Gastroesophageal sphincter (tissue), 3 donors: ENCODE measurements around the gene OTOF.

Experiments used
- POLR2AphosphoS5 ChIP-seq: sonication (generic); formaldehyde crosslinking; IDR thresholded peaks from one replicate; pipeline ENCODE4 v1.6.1; 2017; ENCODE audit warnings: antibody characterized with exemption
- TF ChIP-seq, protein P1 (sequence below), 4 experiments: fragments of 200-600 bp in 2 of 4; fragments of 450-650 bp in 2 of 4; sonication (generic) in 1 of 4; IDR thresholded peaks; one replicate each; pipeline ENCODE4 v1.5.1; 2017 to 2019; ENCODE audit warnings: antibody characterized with exemption in 4 of 4, mild to moderate bottlenecking in 2 of 4, moderate library complexity in 2 of 4

DNA sequence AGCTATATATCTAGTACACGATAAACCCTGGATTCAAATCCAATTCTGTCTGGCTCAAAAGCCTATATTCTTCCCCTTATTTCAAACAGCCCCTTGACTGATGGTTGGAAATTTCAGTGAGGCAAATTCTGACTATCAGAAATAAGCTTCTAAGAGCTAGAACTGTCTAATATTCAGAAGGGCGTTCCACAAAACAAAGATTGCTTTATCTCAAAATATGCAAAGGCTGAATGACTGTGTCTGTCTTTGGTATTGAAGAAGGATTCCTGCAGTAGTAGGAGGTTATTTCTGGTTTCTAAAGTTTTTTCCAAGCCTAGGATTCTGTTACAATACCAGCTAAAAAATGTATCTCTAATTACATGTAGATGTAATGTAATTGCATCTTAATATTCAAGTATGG lies 45.1 kb downstream of the OTOF start:
- TF ChIP-seq, protein P1, sequence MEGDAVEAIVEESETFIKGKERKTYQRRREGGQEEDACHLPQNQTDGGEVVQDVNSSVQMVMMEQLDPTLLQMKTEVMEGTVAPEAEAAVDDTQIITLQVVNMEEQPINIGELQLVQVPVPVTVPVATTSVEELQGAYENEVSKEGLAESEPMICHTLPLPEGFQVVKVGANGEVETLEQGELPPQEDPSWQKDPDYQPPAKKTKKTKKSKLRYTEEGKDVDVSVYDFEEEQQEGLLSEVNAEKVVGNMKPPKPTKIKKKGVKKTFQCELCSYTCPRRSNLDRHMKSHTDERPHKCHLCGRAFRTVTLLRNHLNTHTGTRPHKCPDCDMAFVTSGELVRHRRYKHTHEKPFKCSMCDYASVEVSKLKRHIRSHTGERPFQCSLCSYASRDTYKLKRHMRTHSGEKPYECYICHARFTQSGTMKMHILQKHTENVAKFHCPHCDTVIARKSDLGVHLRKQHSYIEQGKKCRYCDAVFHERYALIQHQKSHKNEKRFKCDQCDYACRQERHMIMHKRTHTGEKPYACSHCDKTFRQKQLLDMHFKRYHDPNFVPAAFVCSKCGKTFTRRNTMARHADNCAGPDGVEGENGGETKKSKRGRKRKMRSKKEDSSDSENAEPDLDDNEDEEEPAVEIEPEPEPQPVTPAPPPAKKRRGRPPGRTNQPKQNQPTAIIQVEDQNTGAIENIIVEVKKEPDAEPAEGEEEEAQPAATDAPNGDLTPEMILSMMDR (IDR thresholded peaks at IDR 0.05) = no peak
- TF ChIP-seq POLR2AphosphoS5 = no peak
